SH-SY5Y (cell line): ENCODE data around the gene ABCF3.

ENCODE experiments used
- GATA2 ChIP-seq: IDR thresholded peaks from 2 replicates; pipeline ENCODE4 v1.6.1; 2011; ENCODE audit warnings: mild to moderate bottlenecking, low read depth, low read length
- GATA3 ChIP-seq: IDR thresholded peaks from 2 replicates; pipeline ENCODE4 v1.6.1; 2011; ENCODE audit warnings: low read depth, mild to moderate bottlenecking, low read length, moderate library complexity

DNA sequence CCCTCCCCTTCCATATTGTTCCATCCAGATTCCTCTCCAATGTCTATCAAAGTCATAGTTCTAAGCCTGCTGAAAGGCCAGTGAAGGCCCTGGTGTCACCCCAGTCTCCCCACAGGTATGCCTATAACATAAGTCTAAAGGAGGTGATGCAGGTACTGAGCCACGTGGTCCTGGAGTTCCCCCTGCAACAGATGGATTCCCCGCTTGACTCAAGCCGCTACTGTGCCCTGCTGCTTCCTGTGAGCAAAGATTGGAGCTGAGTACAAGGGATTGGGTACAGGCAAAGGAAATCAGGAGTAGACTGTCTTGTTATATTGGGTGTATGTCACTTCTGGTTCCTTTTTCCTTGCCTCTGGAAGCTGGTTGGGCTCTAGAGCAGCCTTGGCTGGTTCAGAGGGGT is 42.7 kb upstream of the ABCF3 start:
- no peak for TF ChIP-seq GATA2
- TF ChIP-seq GATA3, result no peak
